Measurements from ENCODE around the gene DCDC2C. TPM values are rescaled to one million over a fixed set of nuclear protein-coding genes. Genes with fewer than 3 reads are reported as not detected.
"Not testable (repeated sequence)": the region's sequence is repeated elsewhere in the genome, so short reads cannot be mapped to it uniquely, and the experiment has no call there.

Gene DCDC2C
- total RNA-seq, 1 experiment from 2014 or later: not detected

- no peaks in the 10 kb centered on the region for H4K20me1 ChIP-seq (ENCODE audit: low read length)
- no peak within 1 kb of the TSS for H3K27ac ChIP-seq (ENCODE audit: low read length)
- no peak within 1 kb of the TSS for H3K4me2 ChIP-seq (ENCODE audit: low read length)
- no peaks in the 10 kb centered on the region; the same call in 1 of the 2 replicates for H3K27me3 ChIP-seq (ENCODE audit: low read length)
- DNase-seq: no peak
- H2AFZ ChIP-seq (ENCODE audit: low read length): no peak within 1 kb of the TSS
- BruUV-seq (replicated peaks): no TSS peak
- ChIA-PET POLR2A (ENCODE audit: unreplicated experiment) (no interaction called here), CTCF (no interaction called here)
- intact Hi-C loops (cut with micrococcal nuclease): no loop called here
- H3K36me3 ChIP-seq (ENCODE audit: low read depth, low read length): no peaks in the 10 kb centered on the region
- H3K79me2 ChIP-seq (ENCODE audit: low read length): no peaks in the 10 kb centered on the region
- H3K9me2 ChIP-seq (replicated peaks; ENCODE audit: low read length): no peaks in the 10 kb centered on the region
- H3K9me3 ChIP-seq (ENCODE audit: low read length): no peaks in the 10 kb centered on the region
- TF ChIP-seq EZH2phosphoT487 (IDR thresholded peaks at IDR 0.05; ENCODE audit: borderline replicate concordance, low read length): no peak
- TF ChIP-seq, protein P1, sequence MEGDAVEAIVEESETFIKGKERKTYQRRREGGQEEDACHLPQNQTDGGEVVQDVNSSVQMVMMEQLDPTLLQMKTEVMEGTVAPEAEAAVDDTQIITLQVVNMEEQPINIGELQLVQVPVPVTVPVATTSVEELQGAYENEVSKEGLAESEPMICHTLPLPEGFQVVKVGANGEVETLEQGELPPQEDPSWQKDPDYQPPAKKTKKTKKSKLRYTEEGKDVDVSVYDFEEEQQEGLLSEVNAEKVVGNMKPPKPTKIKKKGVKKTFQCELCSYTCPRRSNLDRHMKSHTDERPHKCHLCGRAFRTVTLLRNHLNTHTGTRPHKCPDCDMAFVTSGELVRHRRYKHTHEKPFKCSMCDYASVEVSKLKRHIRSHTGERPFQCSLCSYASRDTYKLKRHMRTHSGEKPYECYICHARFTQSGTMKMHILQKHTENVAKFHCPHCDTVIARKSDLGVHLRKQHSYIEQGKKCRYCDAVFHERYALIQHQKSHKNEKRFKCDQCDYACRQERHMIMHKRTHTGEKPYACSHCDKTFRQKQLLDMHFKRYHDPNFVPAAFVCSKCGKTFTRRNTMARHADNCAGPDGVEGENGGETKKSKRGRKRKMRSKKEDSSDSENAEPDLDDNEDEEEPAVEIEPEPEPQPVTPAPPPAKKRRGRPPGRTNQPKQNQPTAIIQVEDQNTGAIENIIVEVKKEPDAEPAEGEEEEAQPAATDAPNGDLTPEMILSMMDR (conservative IDR thresholded peaks at IDR 0.05; ENCODE audit: low read depth, low read length): no peak
- TF ChIP-seq EZH2 (IDR thresholded peaks at IDR 0.05; ENCODE audit: low read length, unreplicated experiment): no peak
- no peaks in the 10 kb centered on the region for H3F3A ChIP-seq (ENCODE audit: low read length, unreplicated experiment)
- no peak within 1 kb of the TSS for H3K9ac ChIP-seq (ENCODE audit: low read length)
- no peak for ATAC-seq
- H3K4me1 ChIP-seq (ENCODE audit: insufficient read depth, low read length): no peaks in the 10 kb centered on the region
- H3K4me3 ChIP-seq (ENCODE audit: low read length): no peak within 1 kb of the TSS
Measured at GRCh38 chr2:3657881-3658280, 45.5 kb upstream of the DCDC2C start, which contains the start of gene ALLC. Gene ALLC (plus strand): TSS chr2:3658200. CDS start chr2:3671158, 12,958 bp downstream.

GRCh38 chr2:3659447-3660432 is 43.6 kb upstream of the DCDC2C start:
- intact Hi-C loops (cut with micrococcal nuclease): no loop called here
- H3K27ac ChIP-seq (ENCODE audit: low read length): no peak overlapping the region

DNA sequence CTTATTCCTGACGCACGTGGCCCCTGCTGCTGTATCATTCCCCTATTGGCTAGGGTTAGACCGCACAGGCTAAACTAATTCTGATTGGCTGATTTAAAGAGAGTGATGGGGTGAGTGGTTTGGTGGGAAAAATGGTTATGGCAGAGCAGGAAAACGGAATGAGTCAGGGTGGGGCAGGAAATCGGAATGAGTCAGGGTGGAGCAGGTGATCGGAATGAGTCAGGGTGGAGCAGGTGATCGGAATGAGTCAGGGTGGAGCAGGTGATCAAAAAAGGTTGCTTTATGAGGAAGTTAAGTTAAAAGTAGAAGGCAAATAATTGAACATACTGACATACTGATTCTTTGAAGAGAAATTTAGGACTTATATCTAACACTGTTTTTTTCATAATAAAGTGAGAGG is 42.7 kb upstream of the DCDC2C start:
- H3K9me3 ChIP-seq (ENCODE audit: low read length); H2AFZ ChIP-seq (ENCODE audit: low read length); H3K27me3 ChIP-seq (ENCODE audit: low read length); H3K27ac ChIP-seq (ENCODE audit: low read length); H3K79me2 ChIP-seq (ENCODE audit: low read length); intact Hi-C loops (cut with micrococcal nuclease); CTCF ChIA-PET; BruUV-seq (replicated peaks); H3K9ac ChIP-seq (ENCODE audit: low read length); H3F3A ChIP-seq (ENCODE audit: low read length, unreplicated experiment); H4K20me1 ChIP-seq (ENCODE audit: low read length); H3K4me3 ChIP-seq (ENCODE audit: low read length); H3K9me2 ChIP-seq (replicated peaks; ENCODE audit: low read length); POLR2A ChIA-PET (ENCODE audit: unreplicated experiment); H3K4me2 ChIP-seq (ENCODE audit: low read length); H3K4me1 ChIP-seq (ENCODE audit: insufficient read depth, low read length); H3K36me3 ChIP-seq (ENCODE audit: low read depth, low read length); ATAC-seq: not testable (repeated sequence)
- DNase-seq: peak; percentile 24

More at GRCh38 chr2:3659447-3660432, 43.6 kb upstream of the DCDC2C start:
- H3K27me3 ChIP-seq (ENCODE audit: low read length): no peaks in the 10 kb centered on the region
- no peaks in the 10 kb centered on the region for H3K4me1 ChIP-seq (ENCODE audit: insufficient read depth, low read length)
- no peak overlapping the region for H3K4me2 ChIP-seq (ENCODE audit: low read length)
- POLR2A ChIA-PET (ENCODE audit: unreplicated experiment): no interaction called here
- no peak overlapping the region for H3K4me3 ChIP-seq (ENCODE audit: low read length)
- no peak overlapping the region for H2AFZ ChIP-seq (ENCODE audit: low read length)
- DNase-seq (no peak), ATAC-seq (no peak)
- H3K36me3 ChIP-seq (ENCODE audit: low read depth, low read length): no peaks in the 10 kb centered on the region
- H3K79me2 ChIP-seq (ENCODE audit: low read length): no peaks in the 10 kb centered on the region
- H4K20me1 ChIP-seq (ENCODE audit: low read length): no peaks in the 10 kb centered on the region
- no peak overlapping the region for H3K9ac ChIP-seq (ENCODE audit: low read length)
- CTCF ChIA-PET: no interaction called here
- H3K9me2 ChIP-seq (replicated peaks; ENCODE audit: low read length): no peaks in the 10 kb centered on the region
- no TSS peak for BruUV-seq (replicated peaks)
- H3F3A ChIP-seq (ENCODE audit: low read length, unreplicated experiment): no peaks in the 10 kb centered on the region
- no peak for TF ChIP-seq EZH2 (IDR thresholded peaks at IDR 0.05; ENCODE audit: low read length, unreplicated experiment)
- TF ChIP-seq, protein P1 (conservative IDR thresholded peaks at IDR 0.05; ENCODE audit: low read depth, low read length): no peak
- no peak for TF ChIP-seq EZH2phosphoT487 (IDR thresholded peaks at IDR 0.05; ENCODE audit: borderline replicate concordance, low read length)
- H3K9me3 ChIP-seq (ENCODE audit: low read length): no peaks in the 10 kb centered on the region
